H9 (cell line): ENCODE results near the gene ANTXR2. TPM values are rescaled to one million over a fixed set of nuclear protein-coding genes. Genes with fewer than 3 reads are reported as not detected.

ENCODE experiments used
- DNase-seq: peaks from one replicate; pipeline ENCODE4 v3.0.0-alpha.2; 2017
- H2AFZ ChIP-seq: one replicate; pipeline ENCODE4 v1.6.1; 2013; ENCODE audit warnings: mild to moderate bottlenecking, low read length, control low read depth, moderate library complexity
- H2AK5ac ChIP-seq: 2 replicates; pipeline ENCODE4 v1.6.1; 2013; ENCODE audit warnings: low read length, control low read depth, mixed read lengths; ENCODE audit not compliant: insufficient read length
- H2BK120ac ChIP-seq: one replicate; pipeline ENCODE4 v1.6.1; 2013; ENCODE audit warnings: low read depth, mild to moderate bottlenecking, low read length, control low read depth, inconsistent platforms; ENCODE audit not compliant: poor library complexity, severe bottlenecking
- H2BK12ac ChIP-seq: 2 replicates; pipeline ENCODE4 v1.6.1; 2013; ENCODE audit warnings: low read length, control low read depth, mixed read lengths, low read depth; ENCODE audit not compliant: insufficient read length
- H2BK15ac ChIP-seq: 2 replicates; pipeline ENCODE4 v1.6.1; 2013; ENCODE audit warnings: low read depth, low read length, control low read depth
- H2BK20ac ChIP-seq: one replicate; pipeline ENCODE4 v1.6.1; 2013; ENCODE audit warnings: low read depth, mild to moderate bottlenecking, low read length, control low read depth, inconsistent platforms; ENCODE audit not compliant: poor library complexity, severe bottlenecking
- H2BK5ac ChIP-seq: 2 replicates; pipeline ENCODE4 v1.6.1; 2013; ENCODE audit warnings: low read length, control low read depth, mixed read lengths; ENCODE audit not compliant: insufficient read length
- H3K14ac ChIP-seq: 2 replicates; pipeline ENCODE4 v1.6.1; 2013; ENCODE audit warnings: low read length, control low read depth; ENCODE audit not compliant: insufficient read depth
- H3K18ac ChIP-seq: 2 replicates; pipeline ENCODE4 v1.6.1; 2013; ENCODE audit warnings: low read depth, mild to moderate bottlenecking, mixed read lengths, low read length, control low read depth; ENCODE audit not compliant: insufficient read length
- H3K23ac ChIP-seq: 2 replicates; pipeline ENCODE4 v1.6.1; 2013; ENCODE audit warnings: low read length, control low read depth, mixed read lengths, low read depth; ENCODE audit not compliant: insufficient read length
- H3K23me2 ChIP-seq: 2 replicates; pipeline ENCODE4 v1.6.1; 2013; ENCODE audit warnings: low read depth, mild to moderate bottlenecking, mixed read lengths, low read length, control low read depth; ENCODE audit not compliant: insufficient read length, poor library complexity, severe bottlenecking
- H3K27ac ChIP-seq: 2 replicates; pipeline ENCODE4 v1.5.1; 2013; ENCODE audit warnings: low read length, control low read depth, mixed read lengths, low read depth; ENCODE audit not compliant: insufficient read length
- H3K27me3 ChIP-seq: 2 replicates; pipeline ENCODE4 v1.6.1; 2013; ENCODE audit warnings: low read length, control low read depth, inconsistent platforms; ENCODE audit not compliant: insufficient read depth
- H3K4ac ChIP-seq: 2 replicates; pipeline ENCODE4 v1.6.1; 2013; ENCODE audit warnings: low read depth, mild to moderate bottlenecking, control low read depth, inconsistent platforms, low read length, moderate library complexity
- H3K4me1 ChIP-seq: 2 replicates; pipeline ENCODE4 v1.6.1; 2013; ENCODE audit warnings: low read length, control low read depth, inconsistent platforms; ENCODE audit not compliant: insufficient read depth
- H3K4me2 ChIP-seq: 2 replicates; pipeline ENCODE4 v1.6.1; 2013; ENCODE audit warnings: low read length, control low read depth, mixed read lengths; ENCODE audit not compliant: insufficient read length, insufficient read depth
- H3K56ac ChIP-seq: 2 replicates; pipeline ENCODE4 v1.6.1; 2013; ENCODE audit warnings: low read depth, mild to moderate bottlenecking, mixed read lengths, low read length, control low read depth; ENCODE audit not compliant: insufficient read length
- H3K79me1 ChIP-seq: 2 replicates; pipeline ENCODE4 v1.6.1; 2013; ENCODE audit warnings: low read depth, mild to moderate bottlenecking, moderate library complexity, low read length, control low read depth, inconsistent platforms; ENCODE audit not compliant: insufficient read depth, poor library complexity, severe bottlenecking
- H3K79me2 ChIP-seq: 2 replicates; pipeline ENCODE4 v1.6.1; 2013; ENCODE audit warnings: low read length, control low read depth, inconsistent platforms; ENCODE audit not compliant: insufficient read depth
- H3K9ac ChIP-seq: 2 replicates; pipeline ENCODE4 v1.6.1; 2013; ENCODE audit warnings: low read length, control low read depth, mixed read lengths; ENCODE audit not compliant: insufficient read length; ENCODE audit errors: extremely low read depth
- H3K9me3 ChIP-seq: one replicate; pipeline ENCODE4 v1.6.1; 2013; ENCODE audit warnings: low read depth, low read length, inconsistent platforms; ENCODE audit not compliant: control insufficient read depth
- H3T11ph ChIP-seq: one replicate; pipeline ENCODE4 v1.6.1; 2013; ENCODE audit warnings: mild to moderate bottlenecking, low read length, control low read depth, inconsistent platforms
- H4K20me1 ChIP-seq: one replicate; pipeline ENCODE4 v1.6.1; 2013; ENCODE audit not compliant: control insufficient read depth, insufficient read length, insufficient read depth
- H4K5ac ChIP-seq: 2 replicates; pipeline ENCODE4 v1.6.1; 2013; ENCODE audit warnings: low read depth, mild to moderate bottlenecking, mixed read lengths, low read length, control low read depth; ENCODE audit not compliant: insufficient read length
- H4K8ac ChIP-seq: replicated peaks from 2 replicates; pipeline ENCODE4 v1.6.1; 2013; ENCODE audit warnings: low read length, control low read depth, mixed read lengths, low read depth; ENCODE audit not compliant: insufficient read length
- H4K91ac ChIP-seq: 2 replicates; pipeline ENCODE4 v1.6.1; 2013; ENCODE audit warnings: low read depth, mild to moderate bottlenecking, moderate library complexity, mixed read lengths, low read length, control low read depth; ENCODE audit not compliant: insufficient read length
- H3K27ac Mint-ChIP-seq, 3 experiments: 2 replicates in 2 of 3; 3 replicates in 1 of 3; pipeline ENCODE4 v1.8.0; 2020 to 2021; ENCODE audit warnings: mixed read lengths in 3 of 3, mild to moderate bottlenecking in 1 of 3, moderate library complexity in 1 of 3
- H3K27me3 Mint-ChIP-seq: 2 replicates; pipeline ENCODE4 v1.8.0; 2021; ENCODE audit warnings: low read depth, mild to moderate bottlenecking, moderate library complexity, mixed read lengths
- H3K36me3 Mint-ChIP-seq, 3 experiments: 2 replicates in 2 of 3; 3 replicates in 1 of 3; pipeline ENCODE4 v1.8.0; 2020 to 2021; ENCODE audit warnings: low read depth in 3 of 3, mixed read lengths in 3 of 3; ENCODE audit not compliant: insufficient read depth in 1 of 3
- H3K4me1 Mint-ChIP-seq, 2 experiments: 2 replicates each; pipeline ENCODE4 v1.8.0; 2020; ENCODE audit warnings: mixed read lengths in 2 of 2
- H3K4me3 Mint-ChIP-seq, 2 experiments: 2 replicates in 1 of 2; 3 replicates in 1 of 2; pipeline ENCODE4 v1.8.0; 2020 to 2021; ENCODE audit warnings: mild to moderate bottlenecking in 2 of 2, mixed read lengths in 2 of 2, moderate library complexity in 1 of 2
- H3K9me3 Mint-ChIP-seq, 2 experiments: 2 replicates in 1 of 2; 3 replicates in 1 of 2; pipeline ENCODE4 v1.8.0; 2020; ENCODE audit warnings: mild to moderate bottlenecking in 2 of 2, mixed read lengths in 2 of 2, moderate library complexity in 1 of 2
- CTCF ChIP-seq: fragments of 200-600 bp; sonication (generic); conservative IDR thresholded peaks from 3 replicates; pipeline ENCODE4 v1.8.0; 2021; ENCODE audit warnings: antibody characterized with exemption, mild to moderate bottlenecking
- WGBS: extraction: QIAGEN DNeasy Blood & Tissue Kit; methylation state at CpG from one replicate; pipeline ENCODE4 v1.1.7; 2013; ENCODE audit warnings: missing lambda C conversion rate, low lambda C conversion rate, mixed read lengths; ENCODE audit not compliant: insufficient read length; ENCODE audit errors: extremely low coverage; 5-methylcytosine and 5-hydroxymethylcytosine counted together
- total RNA-seq: library from RNA; stranded (reverse); gene quantifications from 2 replicates; pipeline ENCODE4 v1.2.1, GENCODE V29; 2021

Gene ANTXR2
- total RNA-seq, 1 experiment from 2014 or later, result 4.7 TPM

- H2BK20ac ChIP-seq, result no peak overlapping the region
- H3K79me1 ChIP-seq, result no peaks in the 10 kb centered on the region
- H3K14ac ChIP-seq, result no peak overlapping the region
- Mint-ChIP-seq H3K36me3 (no peaks in the 10 kb centered on the region), H3K9me3 (no peaks in the 10 kb centered on the region), H3K4me1 (peaks cover 0 to 4% of the 10 kb centered on the region in 2 experiments; a peak in 1 of 4 replicates), H3K4me3 (no peak overlapping the region), H3K27me3 (no peaks in the 10 kb centered on the region), H3K27ac (peak overlapping the region in 1 of 3 experiments; percentile 38; a peak in 1 of 7 replicates)
- H3K79me2 ChIP-seq, result no peaks in the 10 kb centered on the region
- no peak overlapping the region for H3K56ac ChIP-seq
- DNase-seq, result no peak
- H2BK120ac ChIP-seq, result no peak overlapping the region
- no peak overlapping the region for H2BK5ac ChIP-seq
- no peak overlapping the region for H4K91ac ChIP-seq
- no peak overlapping the region for H2BK12ac ChIP-seq
- no peak overlapping the region for H2BK15ac ChIP-seq
- no peaks in the 10 kb centered on the region for H3K9me3 ChIP-seq
- no peak overlapping the region for H3K23ac ChIP-seq
- H3K27me3 ChIP-seq, result no peaks in the 10 kb centered on the region
- H4K5ac ChIP-seq, result no peak overlapping the region
- H4K20me1 ChIP-seq, result no peaks in the 10 kb centered on the region
- no peak overlapping the region for H3K4ac ChIP-seq
- H3K18ac ChIP-seq, result no peak overlapping the region
- H2AFZ ChIP-seq, result no peak overlapping the region
- no peak overlapping the region for H3K27ac ChIP-seq
- no peak for TF ChIP-seq CTCF
- H2AK5ac ChIP-seq, result no peak overlapping the region
- H3K9ac ChIP-seq, result no peak overlapping the region
- H3K4me2 ChIP-seq, result no peak overlapping the region
- H3T11ph ChIP-seq, result no peak overlapping the region
- no peaks in the 10 kb centered on the region for H3K4me1 ChIP-seq
- H3K23me2 ChIP-seq, result no peaks in the 10 kb centered on the region
- no peak overlapping the region for H4K8ac ChIP-seq
- no CpG with 5 or more reads among the region's 3 CpGs for WGBS
Measured at GRCh38 chr4:80043541-80043940, 29.5 kb downstream of the ANTXR2 start.
